ENCODE data around the gene SF3A2. TPM values are rescaled to one million over a fixed set of nuclear protein-coding genes. Genes with fewer than 3 reads are reported as not detected.

The SF3A2 gene
- total and polyA plus RNA-seq, 10 of the 15 experiments (the other 5 are each of a cell fraction or from before 2014, with no cell fraction given) = 0.33 to 143 (median 30.6) TPM

DNA sequence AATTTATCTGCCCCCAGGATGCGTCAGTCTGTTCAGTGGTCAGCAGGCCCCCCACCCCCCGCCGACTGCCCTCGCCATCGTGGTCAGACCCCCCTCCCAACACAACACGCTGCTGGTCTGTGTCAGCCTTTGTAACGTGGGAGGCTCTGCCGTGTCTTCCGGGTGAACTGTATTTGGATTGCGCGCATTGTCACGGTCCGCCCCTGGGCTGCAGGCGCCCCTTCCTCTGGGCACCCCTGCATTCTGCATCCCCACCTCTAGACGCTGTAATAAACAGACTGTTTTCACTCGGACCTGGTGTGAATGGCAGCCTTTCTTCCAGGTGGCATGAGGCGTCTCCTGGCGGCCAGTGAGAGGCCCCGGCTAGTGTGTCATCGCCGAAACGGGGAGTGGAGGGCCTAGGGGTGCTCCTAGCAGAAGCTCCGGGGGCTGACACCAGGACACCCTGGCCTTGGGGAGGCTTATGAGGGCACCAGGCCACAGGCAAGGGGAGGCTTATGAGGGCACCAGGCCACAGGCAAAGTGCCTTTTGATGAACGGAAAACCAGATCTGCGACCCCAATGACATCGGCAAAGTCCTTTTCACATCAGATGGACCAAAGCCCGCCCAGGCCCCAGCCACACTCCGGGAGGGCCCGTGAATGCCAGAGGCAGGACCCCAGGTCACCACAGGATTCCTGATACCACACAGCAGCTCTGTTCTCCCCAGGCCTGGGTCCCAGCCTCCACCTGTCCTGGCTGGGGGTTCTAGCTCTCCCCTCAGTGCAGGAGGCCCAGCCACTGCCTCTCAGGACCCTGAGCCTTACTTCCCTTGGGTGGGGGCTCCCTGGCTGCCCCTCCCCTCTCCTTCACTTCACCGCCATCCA is 4.1 kb upstream of the SF3A2 start:
- no peak for ATAC-seq
- no peaks in the 10 kb centered on the region for H3K9me3 ChIP-seq (replicated peaks; ENCODE audit: control insufficient read depth, insufficient read depth, low read length)
- no peak overlapping the region for H3K4me3 ChIP-seq
- peaks cover 14% of the 10 kb centered on the region for H3K4me1 ChIP-seq (ENCODE audit: control insufficient read depth, insufficient read depth, low read length)
- ChIA-PET SMC1A (ENCODE audit: uncharacterized antibody, unreplicated experiment) (interaction anchor here (0.9 to 3.8 kb wide), 3 partner anchors 61 to 80 kb away, joined by 3 to 19 read pairs (median 5); no protein-coding TSS in a partner anchor), POLR2A (interaction anchor here (0.6 to 1.1 kb wide), 2 partner anchors 75 to 94 kb away, joined by 3 to 4 read pairs; no protein-coding TSS in a partner anchor), CTCF (interaction anchor here (0.9 to 3.7 kb wide), 2 partner anchors 78 to 87 kb away, joined by 3 to 35 read pairs; no protein-coding TSS in a partner anchor), RAD21 (ENCODE audit: unreplicated experiment) (interaction anchor here (1.2 to 4.0 kb wide), 2 partner anchors 60 to 78 kb away, joined by 3 to 39 read pairs; no protein-coding TSS in a partner anchor)
- H2AFZ ChIP-seq (ENCODE audit: control insufficient read depth, low read depth, low read length) = no peak overlapping the region
- intact Hi-C loops (cut with micrococcal nuclease; ENCODE audit: unreplicated experiment) (loop anchor here (10.0 kb wide), 1 partner anchor 138 kb away; the partner anchor contains the start of genes IZUMO4 and MOB3A), in situ Hi-C loops (cut with MboI) (loop anchor here (5.0 kb wide), 1 partner anchor 85 kb away; no protein-coding TSS in a partner anchor)
- no peak for DNase-seq (ENCODE audit: low read depth, low spot score)
- H3K79me2 ChIP-seq (ENCODE audit: control insufficient read depth, insufficient read depth, low read length) = peaks cover 41% of the 10 kb centered on the region
- no peak for FAIRE-seq
- 85% methylated on average over 30 of the region's 30 CpGs for WGBS (ENCODE audit: insufficient coverage, insufficient replicate concordance, low lambda C conversion rate, missing lambda C conversion rate)
- peaks cover 0 to 30% of the 10 kb centered on the region in 2 experiments; a peak in 3 of 4 replicates for H3K36me3 ChIP-seq (ENCODE audit: control insufficient read depth in 2 of 2, insufficient read depth in 2 of 2, low read length in 1 of 2)
- TF ChIP-seq POLR2A (IDR thresholded peaks at IDR 0.05; ENCODE audit: low read depth, low read length) = peak; percentile 6; the same call in 1 of the 2 replicates
- no peak for TF ChIP-seq NFYB (IDR thresholded peaks at IDR 0.05; ENCODE audit: insufficient read depth, low read depth, low read length)
- TF ChIP-seq, protein P1, sequence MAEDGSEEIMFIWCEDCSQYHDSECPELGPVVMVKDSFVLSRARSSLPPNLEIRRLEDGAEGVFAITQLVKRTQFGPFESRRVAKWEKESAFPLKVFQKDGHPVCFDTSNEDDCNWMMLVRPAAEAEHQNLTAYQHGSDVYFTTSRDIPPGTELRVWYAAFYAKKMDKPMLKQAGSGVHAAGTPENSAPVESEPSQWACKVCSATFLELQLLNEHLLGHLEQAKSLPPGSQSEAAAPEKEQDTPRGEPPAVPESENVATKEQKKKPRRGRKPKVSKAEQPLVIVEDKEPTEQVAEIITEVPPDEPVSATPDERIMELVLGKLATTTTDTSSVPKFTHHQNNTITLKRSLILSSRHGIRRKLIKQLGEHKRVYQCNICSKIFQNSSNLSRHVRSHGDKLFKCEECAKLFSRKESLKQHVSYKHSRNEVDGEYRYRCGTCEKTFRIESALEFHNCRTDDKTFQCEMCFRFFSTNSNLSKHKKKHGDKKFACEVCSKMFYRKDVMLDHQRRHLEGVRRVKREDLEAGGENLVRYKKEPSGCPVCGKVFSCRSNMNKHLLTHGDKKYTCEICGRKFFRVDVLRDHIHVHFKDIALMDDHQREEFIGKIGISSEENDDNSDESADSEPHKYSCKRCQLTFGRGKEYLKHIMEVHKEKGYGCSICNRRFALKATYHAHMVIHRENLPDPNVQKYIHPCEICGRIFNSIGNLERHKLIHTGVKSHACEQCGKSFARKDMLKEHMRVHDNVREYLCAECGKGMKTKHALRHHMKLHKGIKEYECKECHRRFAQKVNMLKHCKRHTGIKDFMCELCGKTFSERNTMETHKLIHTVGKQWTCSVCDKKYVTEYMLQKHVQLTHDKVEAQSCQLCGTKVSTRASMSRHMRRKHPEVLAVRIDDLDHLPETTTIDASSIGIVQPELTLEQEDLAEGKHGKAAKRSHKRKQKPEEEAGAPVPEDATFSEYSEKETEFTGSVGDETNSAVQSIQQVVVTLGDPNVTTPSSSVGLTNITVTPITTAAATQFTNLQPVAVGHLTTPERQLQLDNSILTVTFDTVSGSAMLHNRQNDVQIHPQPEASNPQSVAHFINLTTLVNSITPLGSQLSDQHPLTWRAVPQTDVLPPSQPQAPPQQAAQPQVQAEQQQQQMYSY (CRISPR knock-in tag; IDR thresholded peaks at IDR 0.05) = no peak
- no peak for TF ChIP-seq ESRRA (IDR thresholded peaks at IDR 0.05; ENCODE audit: low read length)
- no peak for TF ChIP-seq SPI1 (IDR thresholded peaks at IDR 0.05; ENCODE audit: borderline replicate concordance, insufficient read depth, low read depth, low read length)
- TF ChIP-seq POLR2AphosphoS5 (IDR thresholded peaks at IDR 0.05; ENCODE audit: low read length) = peak; percentile 41
- TF ChIP-seq POLR2AphosphoS2 (IDR thresholded peaks at IDR 0.05; ENCODE audit: low read depth, low read length) = 0 out of 2 replicates have a peak, but pooled peaks have one; percentile 59
- no peak for TF ChIP-seq NR2F1 (conservative IDR thresholded peaks at IDR 0.05)
- TF ChIP-seq TAF1 (IDR thresholded peaks at IDR 0.05; ENCODE audit: borderline replicate concordance, low read depth, low read length) = no peak
- no peak for TF ChIP-seq ASH2L (IDR thresholded peaks at IDR 0.05; ENCODE audit: borderline replicate concordance, low read depth)
- no peak for TF ChIP-seq BRCA1 (IDR thresholded peaks at IDR 0.05; ENCODE audit: low read depth, low read length)
- BruUV-seq (replicated peaks) = no TSS peak
- no peaks in the 10 kb centered on the region; the same call in 1 of the 2 replicates for H4K20me1 ChIP-seq (ENCODE audit: control insufficient read depth, insufficient read depth)
- no peaks in the 10 kb centered on the region for H3K27me3 ChIP-seq (replicated peaks in 1 of 2; ENCODE audit: control insufficient read depth in 2 of 2, insufficient read depth in 2 of 2, low read length in 1 of 2)
- H3K27ac ChIP-seq (ENCODE audit: control insufficient read depth, insufficient read depth) = no peak overlapping the region
- H3K4me2 ChIP-seq (ENCODE audit: control insufficient read depth, insufficient read depth) = 0 out of 2 replicates have a peak overlapping the region, but pooled peaks have one; percentile 33
- H3K9ac ChIP-seq (ENCODE audit: control insufficient read depth, insufficient read depth, low read length) = no peak overlapping the region
